ENCODE results near the gene ARRDC3.

Gene ARRDC3

GRCh38 chr5:91379246-91379913 is 3.7 kb downstream of the ARRDC3 start:
- no peaks in the 10 kb centered on the region for H3K27me3 Mint-ChIP-seq (ENCODE audit: low read depth)

DNA sequence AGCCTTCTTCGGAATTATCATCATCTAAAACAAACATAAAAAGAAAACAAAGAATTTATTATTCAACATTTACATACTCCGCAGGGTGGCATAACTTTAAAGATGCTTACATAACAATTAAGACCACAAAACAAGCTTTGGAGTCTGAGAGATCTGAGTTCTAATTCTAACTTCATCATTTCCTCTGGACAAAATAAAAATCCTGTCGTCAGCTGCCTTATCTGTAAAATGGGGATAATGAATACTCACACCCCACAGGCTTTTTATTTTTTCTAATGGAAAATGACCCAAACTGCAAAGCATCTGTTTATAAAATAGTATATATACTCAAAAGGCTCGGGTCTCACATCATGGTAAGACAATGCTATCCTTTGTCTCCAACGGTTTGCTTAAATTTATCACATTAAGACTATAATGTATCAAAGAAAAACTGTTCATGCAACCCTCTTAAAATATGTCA is 4.3 kb downstream of the ARRDC3 start:
- Mint-ChIP-seq H3K27me3 (ENCODE audit: low read depth) (no peaks in the 10 kb centered on the region), H3K9me3 (no peaks in the 10 kb centered on the region), H3K27ac (peak overlapping the region; percentile 99), H3K4me1 (ENCODE audit: low read depth) (peaks cover 27% of the 10 kb centered on the region), H3K36me3 (ENCODE audit: low read depth) (peaks cover 20% of the 10 kb centered on the region), H3K4me3 (peak overlapping the region; percentile 92)

More at GRCh38 chr5:91379246-91379913, 3.7 kb downstream of the ARRDC3 start:
- Mint-ChIP-seq H3K9me3 (no peaks in the 10 kb centered on the region), H3K36me3 (ENCODE audit: low read depth) (peaks cover 17% of the 10 kb centered on the region), H3K4me1 (ENCODE audit: low read depth) (peaks cover 33% of the 10 kb centered on the region), H3K4me3 (peak overlapping the region; percentile 92), H3K27ac (peak overlapping the region; percentile 99)

GRCh38 chr5:91374893-91375520 is 8.1 kb downstream of the ARRDC3 start:
- Mint-ChIP-seq H3K27me3 (ENCODE audit: low read depth) (no peaks in the 10 kb centered on the region), H3K27ac (no peak overlapping the region), H3K4me3 (no peak overlapping the region), H3K4me1 (ENCODE audit: low read depth) (peaks cover 23% of the 10 kb centered on the region), H3K9me3 (no peaks in the 10 kb centered on the region), H3K36me3 (ENCODE audit: low read depth) (peaks cover 48% of the 10 kb centered on the region)

DNA sequence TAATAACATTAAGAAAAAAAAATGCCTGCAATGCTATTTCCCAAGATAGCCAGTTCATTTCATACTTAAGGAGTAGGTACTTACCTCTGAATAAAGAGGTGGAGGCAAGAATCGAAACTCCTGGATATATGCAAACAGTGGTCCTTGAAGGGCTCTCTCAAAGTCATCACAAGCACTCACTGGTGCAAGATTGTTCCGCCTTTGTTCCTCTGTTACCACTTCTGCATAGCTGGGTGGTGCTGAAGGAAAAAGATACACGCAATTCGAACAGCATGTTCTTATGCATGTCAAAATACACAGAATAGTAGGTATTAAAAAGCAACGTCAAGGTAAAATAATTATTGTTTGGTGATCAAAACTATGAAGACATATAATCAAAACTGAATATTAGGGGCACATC is 9.5 kb downstream of the ARRDC3 start:
- Mint-ChIP-seq H3K4me1 (ENCODE audit: low read depth) (peaks cover 17% of the 10 kb centered on the region), H3K4me3 (no peak overlapping the region), H3K36me3 (ENCODE audit: low read depth) (peaks cover 55% of the 10 kb centered on the region)

DNA sequence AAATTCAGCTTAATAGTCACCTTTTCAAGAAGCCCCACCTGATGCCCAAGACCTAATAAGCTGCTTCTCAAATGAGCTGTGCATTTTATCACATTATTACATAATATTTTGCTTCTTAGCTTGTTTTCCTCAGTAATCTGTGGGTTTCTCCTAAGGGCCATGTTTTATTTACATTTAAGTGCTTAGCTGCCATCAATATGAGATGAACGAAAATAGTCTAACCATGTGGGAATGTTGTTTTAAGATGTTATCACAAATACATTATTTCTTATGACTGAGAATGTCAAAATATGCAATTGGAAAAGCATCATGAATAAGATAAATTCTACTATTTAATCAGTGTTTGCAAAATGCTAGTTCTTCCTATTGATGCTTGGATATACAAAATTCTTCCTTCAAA is 10.1 kb downstream of the ARRDC3 start:
- H3K27me3 Mint-ChIP-seq (ENCODE audit: low read depth) = no peaks in the 10 kb centered on the region
- no peaks in the 10 kb centered on the region for H3K9me3 Mint-ChIP-seq
- H3K27ac Mint-ChIP-seq = no peak overlapping the region
- no peak overlapping the region for H3K4me3 Mint-ChIP-seq
- H3K4me1 Mint-ChIP-seq (ENCODE audit: low read depth) = peaks cover 16% of the 10 kb centered on the region
- H3K36me3 Mint-ChIP-seq (ENCODE audit: low read depth) = peaks cover 61% of the 10 kb centered on the region

More for the DNA sequence above, 9.5 kb downstream of the ARRDC3 start:
- Mint-ChIP-seq H3K27ac (no peak overlapping the region), H3K27me3 (ENCODE audit: low read depth) (no peaks in the 10 kb centered on the region), H3K9me3 (no peaks in the 10 kb centered on the region)

- Mint-ChIP-seq H3K27ac (no peak overlapping the region), H3K4me1 (ENCODE audit: low read depth) (peaks cover 2% of the 10 kb centered on the region), H3K9me3 (no peaks in the 10 kb centered on the region), H3K36me3 (ENCODE audit: low read depth) (peaks cover 53% of the 10 kb centered on the region), H3K4me3 (no peak overlapping the region), H3K27me3 (ENCODE audit: low read depth) (no peaks in the 10 kb centered on the region)
Observed at GRCh38 chr5:91369480-91369879, 13.6 kb downstream of the ARRDC3 start.

GRCh38 chr5:91367908-91368648 is 15.0 kb downstream of the ARRDC3 start:
- Mint-ChIP-seq H3K27me3 (ENCODE audit: low read depth) (no peaks in the 10 kb centered on the region), H3K4me3 (no peak overlapping the region), H3K9me3 (no peaks in the 10 kb centered on the region), H3K4me1 (ENCODE audit: low read depth) (peaks cover 2% of the 10 kb centered on the region), H3K27ac (no peak overlapping the region), H3K36me3 (ENCODE audit: low read depth) (peaks cover 41% of the 10 kb centered on the region)

GRCh38 chr5:91367344-91367743 is 15.8 kb downstream of the ARRDC3 start:
- H3K27ac Mint-ChIP-seq = no peak overlapping the region
- no peaks in the 10 kb centered on the region for H3K27me3 Mint-ChIP-seq (ENCODE audit: low read depth)
- H3K9me3 Mint-ChIP-seq = no peaks in the 10 kb centered on the region
- H3K4me3 Mint-ChIP-seq = no peak overlapping the region
- H3K4me1 Mint-ChIP-seq (ENCODE audit: low read depth) = no peaks in the 10 kb centered on the region
- peaks cover 37% of the 10 kb centered on the region for H3K36me3 Mint-ChIP-seq (ENCODE audit: low read depth)

DNA sequence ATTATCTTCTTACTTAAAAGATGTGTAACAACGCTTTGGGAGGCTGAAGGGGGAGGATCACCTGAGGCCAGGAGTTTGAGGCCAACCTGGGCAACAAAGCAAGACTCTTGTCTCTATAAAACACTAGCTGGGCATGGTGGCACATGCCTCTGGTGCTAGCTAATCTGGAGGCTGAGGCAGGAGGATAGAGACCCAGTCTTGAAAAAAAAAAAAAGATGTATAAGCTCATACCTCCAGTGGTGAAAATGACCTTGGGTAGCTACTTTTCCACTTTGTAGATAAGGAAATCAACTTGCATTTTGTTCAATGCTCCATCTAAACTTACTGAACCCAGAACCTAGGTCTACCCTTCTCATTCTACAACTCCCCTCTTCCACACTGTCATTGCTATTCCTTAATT is 16.6 kb downstream of the ARRDC3 start:
- Mint-ChIP-seq H3K4me1 (ENCODE audit: low read depth) (peaks cover 2% of the 10 kb centered on the region), H3K36me3 (ENCODE audit: low read depth) (peaks cover 36% of the 10 kb centered on the region), H3K4me3 (no peak overlapping the region), H3K9me3 (peaks cover 4% of the 10 kb centered on the region), H3K27me3 (ENCODE audit: low read depth) (no peaks in the 10 kb centered on the region), H3K27ac (no peak overlapping the region)

DNA sequence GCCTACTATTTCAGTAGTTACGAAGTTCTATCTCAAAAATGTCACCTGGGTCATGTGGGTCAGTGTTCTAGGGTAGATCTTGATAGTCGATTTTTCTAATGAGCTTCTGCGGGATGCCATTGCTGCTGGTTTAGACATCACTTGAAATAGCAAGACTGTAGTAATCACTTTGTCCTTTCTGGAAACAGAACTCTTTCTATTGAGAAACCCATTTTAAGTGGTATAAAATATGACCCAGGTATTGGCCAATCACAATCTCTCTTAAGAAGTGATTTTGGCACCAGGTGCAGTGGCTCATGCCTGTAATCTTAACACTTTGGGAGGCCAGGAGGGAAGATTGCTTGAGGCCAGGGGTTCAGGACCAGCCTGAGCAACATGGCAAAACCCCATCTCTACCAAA is 17.6 kb downstream of the ARRDC3 start:
- Mint-ChIP-seq H3K9me3 (peaks cover 14% of the 10 kb centered on the region), H3K36me3 (ENCODE audit: low read depth) (peaks cover 30% of the 10 kb centered on the region), H3K4me1 (ENCODE audit: low read depth) (peaks cover 7% of the 10 kb centered on the region), H3K27me3 (ENCODE audit: low read depth) (no peaks in the 10 kb centered on the region), H3K4me3 (no peak overlapping the region), H3K27ac (no peak overlapping the region)

DNA sequence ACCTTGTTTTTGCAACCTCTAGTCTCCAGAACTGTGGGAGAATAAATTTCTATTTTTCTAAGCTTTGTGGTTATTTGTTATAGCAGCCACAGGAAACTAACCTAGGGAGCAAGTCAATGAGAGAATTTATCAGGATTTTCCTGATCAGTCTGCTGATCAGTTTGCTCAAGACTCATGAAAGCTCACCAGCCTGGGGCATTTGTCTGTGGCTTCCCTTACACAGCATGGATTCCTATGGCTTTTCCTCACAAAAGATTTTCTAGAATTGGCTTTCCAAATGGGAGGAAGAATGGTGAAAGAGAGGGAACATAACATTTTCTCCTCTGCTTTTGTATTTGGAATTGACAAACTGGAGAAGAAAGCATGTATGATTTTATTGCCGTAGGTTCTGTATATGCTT is 20.2 kb downstream of the ARRDC3 start:
- peaks cover 14% of the 10 kb centered on the region for H3K9me3 Mint-ChIP-seq
- peaks cover 7% of the 10 kb centered on the region for H3K4me1 Mint-ChIP-seq (ENCODE audit: low read depth)
- H3K27ac Mint-ChIP-seq = no peak overlapping the region
- peaks cover 2% of the 10 kb centered on the region for H3K27me3 Mint-ChIP-seq (ENCODE audit: low read depth)
- H3K36me3 Mint-ChIP-seq (ENCODE audit: low read depth) = peaks cover 11% of the 10 kb centered on the region
- no peak overlapping the region for H3K4me3 Mint-ChIP-seq

DNA sequence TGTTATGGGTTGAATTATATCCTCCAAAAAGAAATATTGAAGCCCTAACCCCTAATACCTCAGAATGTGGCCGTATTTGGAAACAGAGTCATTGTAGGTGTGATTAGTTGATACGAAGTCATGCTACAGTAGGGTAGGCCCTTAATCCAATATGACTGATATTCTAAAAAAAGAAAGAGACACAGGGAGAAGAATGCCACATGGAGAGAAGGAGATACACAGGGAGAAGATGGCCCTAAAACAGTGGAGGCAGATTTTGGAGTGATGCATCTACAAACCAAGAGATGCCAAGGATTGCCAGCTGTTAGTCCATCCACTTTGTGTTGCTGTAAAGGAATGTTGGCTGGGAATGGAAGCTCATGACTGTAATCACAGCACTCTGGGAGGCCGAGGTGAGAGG is 21.3 kb downstream of the ARRDC3 start:
- Mint-ChIP-seq H3K27ac (no peak overlapping the region), H3K36me3 (ENCODE audit: low read depth) (peaks cover 6% of the 10 kb centered on the region), H3K4me1 (ENCODE audit: low read depth) (peaks cover 7% of the 10 kb centered on the region), H3K27me3 (ENCODE audit: low read depth) (peaks cover 10% of the 10 kb centered on the region), H3K9me3 (peaks cover 14% of the 10 kb centered on the region), H3K4me3 (no peak overlapping the region)

DNA sequence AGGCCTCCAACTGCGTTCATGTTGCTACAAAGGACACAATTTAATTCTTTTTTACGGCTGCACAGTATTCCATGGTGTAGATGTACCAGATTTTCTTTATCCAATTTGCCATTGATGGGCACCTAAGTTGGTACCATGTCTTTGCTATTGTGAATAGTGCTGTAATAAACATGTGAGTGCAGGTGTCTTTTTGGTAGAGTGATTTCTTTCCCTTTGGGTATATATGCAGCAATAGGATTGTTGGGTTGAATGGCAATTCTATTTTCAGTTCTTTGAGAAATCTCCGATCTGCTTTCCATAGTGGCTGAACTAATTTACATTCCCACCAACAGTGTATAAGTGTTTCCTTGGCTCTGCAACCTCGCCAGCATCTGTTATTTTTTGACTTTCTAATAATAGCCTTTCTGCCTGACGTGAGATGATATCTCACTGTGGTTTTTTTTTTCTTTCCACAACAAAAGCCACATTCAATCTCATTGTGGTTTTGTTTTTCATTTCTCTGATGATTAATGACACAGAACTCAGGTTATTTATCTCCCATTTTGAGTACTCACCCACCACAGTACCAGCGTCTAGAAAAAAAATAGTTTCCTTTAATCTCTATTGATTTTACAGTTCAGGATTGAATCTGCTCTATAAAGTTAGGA is 21.9 kb downstream of the ARRDC3 start:
- Mint-ChIP-seq H3K27ac (peak overlapping the region; percentile 31), H3K4me1 (ENCODE audit: low read depth) (peaks cover 7% of the 10 kb centered on the region), H3K27me3 (ENCODE audit: low read depth) (peaks cover 13% of the 10 kb centered on the region), H3K4me3 (no peak overlapping the region), H3K36me3 (ENCODE audit: low read depth) (peaks cover 8% of the 10 kb centered on the region), H3K9me3 (peaks cover 14% of the 10 kb centered on the region)

GRCh38 chr5:91359962-91360609 is 23.0 kb downstream of the ARRDC3 start:
- peaks cover 7% of the 10 kb centered on the region for H3K4me1 Mint-ChIP-seq (ENCODE audit: low read depth)
- peaks cover 8% of the 10 kb centered on the region for H3K36me3 Mint-ChIP-seq (ENCODE audit: low read depth)
- H3K9me3 Mint-ChIP-seq = peaks cover 14% of the 10 kb centered on the region
- H3K27me3 Mint-ChIP-seq (ENCODE audit: low read depth) = peaks cover 18% of the 10 kb centered on the region
- no peak overlapping the region for H3K4me3 Mint-ChIP-seq
- no peak overlapping the region for H3K27ac Mint-ChIP-seq
